Measurements from ENCODE around the gene EIF2D.
A peak's percentile ranks its signal among the peaks of the same experiment; 100 is the strongest.
"Not testable (repeated sequence)": the region's sequence is repeated elsewhere in the genome, so short reads cannot be mapped to it uniquely, and the experiment has no call there.

EIF2D gene, protein sequence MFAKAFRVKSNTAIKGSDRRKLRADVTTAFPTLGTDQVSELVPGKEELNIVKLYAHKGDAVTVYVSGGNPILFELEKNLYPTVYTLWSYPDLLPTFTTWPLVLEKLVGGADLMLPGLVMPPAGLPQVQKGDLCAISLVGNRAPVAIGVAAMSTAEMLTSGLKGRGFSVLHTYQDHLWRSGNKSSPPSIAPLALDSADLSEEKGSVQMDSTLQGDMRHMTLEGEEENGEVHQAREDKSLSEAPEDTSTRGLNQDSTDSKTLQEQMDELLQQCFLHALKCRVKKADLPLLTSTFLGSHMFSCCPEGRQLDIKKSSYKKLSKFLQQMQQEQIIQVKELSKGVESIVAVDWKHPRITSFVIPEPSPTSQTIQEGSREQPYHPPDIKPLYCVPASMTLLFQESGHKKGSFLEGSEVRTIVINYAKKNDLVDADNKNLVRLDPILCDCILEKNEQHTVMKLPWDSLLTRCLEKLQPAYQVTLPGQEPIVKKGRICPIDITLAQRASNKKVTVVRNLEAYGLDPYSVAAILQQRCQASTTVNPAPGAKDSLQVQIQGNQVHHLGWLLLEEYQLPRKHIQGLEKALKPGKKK

DNA sequence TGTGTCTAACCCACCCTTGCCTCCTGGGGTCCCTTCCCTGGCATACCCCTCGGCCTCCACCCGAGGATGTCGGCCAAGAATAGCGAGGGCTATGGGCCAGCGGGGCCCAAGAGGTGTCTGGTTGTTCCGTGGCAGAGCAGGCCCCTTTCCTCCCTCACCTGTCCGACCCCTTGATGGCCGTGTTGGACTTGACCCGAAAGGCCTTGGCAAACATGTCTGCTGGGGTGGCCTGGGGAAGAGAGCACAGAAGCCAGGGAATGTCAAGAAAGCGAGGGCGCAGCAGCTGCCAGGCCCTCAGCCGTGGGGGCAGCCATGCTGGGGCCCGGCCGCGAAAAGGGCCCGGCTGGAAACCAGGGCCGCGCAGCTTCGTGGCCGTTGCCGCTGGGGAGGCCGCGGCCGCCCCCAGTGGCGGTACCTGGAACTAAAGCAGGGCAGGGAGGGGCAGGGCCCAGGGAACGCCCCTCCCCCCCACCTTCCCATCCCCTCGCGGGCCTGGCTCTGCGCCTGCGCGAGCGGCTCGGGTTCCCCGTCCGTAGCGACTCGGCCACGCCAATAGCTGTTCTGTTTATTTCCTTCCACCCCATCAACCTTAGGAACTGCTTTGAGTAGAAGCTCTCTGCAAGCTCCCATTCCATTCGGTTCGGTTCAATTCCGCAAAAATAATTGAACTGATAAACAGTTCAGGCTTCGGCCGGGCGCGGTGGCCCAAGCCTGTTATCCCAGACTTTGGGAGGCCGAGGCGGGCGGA is at the start of gene EIF2D:
TSS of gene EIF2D (minus strand) at position 337 of the 748 bp plus-strand sequence. CDS start at position 214, 123 bp downstream.
- peak; percentile 95 for DNase-seq

- DNase-seq, result no peak
These were observed 49.0 kb upstream of the EIF2D start for GRCh38 chr1:206661161-206661820.

GRCh38 chr1:206660136-206660535 is 47.9 kb upstream of the EIF2D start:
- DNase-seq, result no peak

GRCh38 chr1:206658981-206659273 is 46.7 kb upstream of the EIF2D start:
- DNase-seq, result no peak

DNA sequence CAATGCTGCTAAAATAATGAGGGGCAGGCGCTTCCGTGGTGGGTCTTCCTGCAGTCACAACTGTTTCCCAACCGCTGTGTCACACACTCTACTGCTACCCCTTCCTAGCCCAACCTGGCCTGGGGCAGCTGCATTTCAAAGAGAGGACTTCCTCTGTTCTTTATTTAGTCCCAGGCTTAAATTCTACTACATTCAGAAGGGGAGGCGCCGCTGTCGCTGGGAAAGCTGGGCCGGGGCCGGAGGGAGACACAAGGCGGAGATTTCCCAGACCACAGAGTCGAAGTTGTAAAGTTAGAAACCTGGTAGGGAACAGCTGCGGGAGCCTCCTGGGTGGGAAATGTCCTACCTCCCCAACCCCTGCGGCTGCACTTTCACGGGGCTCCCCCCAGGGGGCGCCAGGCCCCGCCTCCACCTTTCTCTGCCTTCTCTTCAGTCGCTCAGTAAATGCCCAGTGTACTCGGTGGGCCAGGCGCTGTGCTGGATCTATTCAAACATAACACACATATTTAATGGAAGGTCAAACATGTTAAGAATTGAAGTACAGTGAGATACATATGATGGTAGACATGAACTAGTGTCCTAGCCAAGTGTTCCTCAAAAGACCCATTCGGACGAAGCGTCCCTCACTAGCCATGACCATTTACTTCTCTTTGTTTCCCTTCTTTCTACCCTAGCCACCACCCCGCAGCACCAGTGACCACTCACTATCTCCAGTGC is 46.2 kb upstream of the EIF2D start:
- peak; percentile 63 for DNase-seq

DNA sequence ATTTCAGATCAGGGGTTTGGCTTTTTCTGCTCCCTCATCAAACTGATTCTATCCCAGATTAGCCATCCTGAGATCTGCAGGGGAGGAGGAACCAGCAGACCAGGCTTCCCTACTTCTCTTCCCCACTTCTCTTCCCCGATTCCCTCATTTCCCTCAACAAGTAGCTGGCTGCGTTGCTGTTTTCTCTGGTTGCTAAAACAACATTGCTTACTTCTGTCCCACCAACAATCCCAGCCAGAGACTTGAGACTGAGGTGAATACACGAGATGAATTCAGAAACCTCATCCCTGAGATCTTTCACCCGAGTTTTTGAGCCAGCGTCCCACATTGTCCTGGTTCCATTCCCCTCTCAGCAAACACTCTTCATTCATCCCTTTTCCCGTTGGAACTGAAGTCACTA is 45.5 kb upstream of the EIF2D start:
- no peak for DNase-seq

GRCh38 chr1:206656936-206657335 is 44.7 kb upstream of the EIF2D start:
- DNase-seq, result no peak

- DNase-seq, result no peak
These were observed 43.2 kb upstream of the EIF2D start for GRCh38 chr1:206655471-206655882.

- DNase-seq, result no peak
These were observed 42.6 kb upstream of the EIF2D start for GRCh38 chr1:206654828-206655227.

DNA sequence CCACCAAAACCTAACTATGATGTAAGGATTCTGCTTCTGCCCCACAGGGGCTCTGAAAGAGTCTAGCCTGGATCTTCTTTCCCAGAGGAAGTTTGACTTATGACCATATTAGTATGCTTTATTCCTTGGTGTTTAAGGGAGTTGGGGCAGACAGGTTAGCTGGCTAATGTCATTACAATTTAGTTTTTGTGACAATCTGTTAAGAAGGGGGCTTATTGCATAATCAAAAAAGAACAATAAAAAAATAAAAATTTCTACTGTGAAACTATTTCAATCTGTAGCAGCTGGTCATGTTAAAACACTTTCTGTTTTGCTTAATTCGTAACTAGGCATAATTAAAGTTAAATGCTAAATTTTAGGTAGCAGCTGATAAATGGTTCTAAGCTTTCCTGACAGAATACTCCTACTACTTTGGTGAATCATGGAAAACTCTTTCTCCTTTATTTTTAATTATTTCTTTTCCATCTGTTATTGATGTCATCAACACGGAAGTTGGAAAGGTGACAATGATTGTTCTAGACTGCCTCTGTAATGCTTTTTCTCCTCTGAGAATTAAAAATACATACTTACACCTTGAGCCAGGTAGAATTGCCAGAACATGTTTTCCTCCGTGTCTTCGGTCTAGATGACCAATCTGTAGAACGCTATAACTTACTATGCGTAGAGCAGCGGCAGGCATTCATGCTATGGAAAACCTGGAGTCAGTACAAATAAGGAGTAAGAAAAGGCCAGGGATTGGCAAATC is 41.6 kb upstream of the EIF2D start:
- DNase-seq, result no peak

DNA sequence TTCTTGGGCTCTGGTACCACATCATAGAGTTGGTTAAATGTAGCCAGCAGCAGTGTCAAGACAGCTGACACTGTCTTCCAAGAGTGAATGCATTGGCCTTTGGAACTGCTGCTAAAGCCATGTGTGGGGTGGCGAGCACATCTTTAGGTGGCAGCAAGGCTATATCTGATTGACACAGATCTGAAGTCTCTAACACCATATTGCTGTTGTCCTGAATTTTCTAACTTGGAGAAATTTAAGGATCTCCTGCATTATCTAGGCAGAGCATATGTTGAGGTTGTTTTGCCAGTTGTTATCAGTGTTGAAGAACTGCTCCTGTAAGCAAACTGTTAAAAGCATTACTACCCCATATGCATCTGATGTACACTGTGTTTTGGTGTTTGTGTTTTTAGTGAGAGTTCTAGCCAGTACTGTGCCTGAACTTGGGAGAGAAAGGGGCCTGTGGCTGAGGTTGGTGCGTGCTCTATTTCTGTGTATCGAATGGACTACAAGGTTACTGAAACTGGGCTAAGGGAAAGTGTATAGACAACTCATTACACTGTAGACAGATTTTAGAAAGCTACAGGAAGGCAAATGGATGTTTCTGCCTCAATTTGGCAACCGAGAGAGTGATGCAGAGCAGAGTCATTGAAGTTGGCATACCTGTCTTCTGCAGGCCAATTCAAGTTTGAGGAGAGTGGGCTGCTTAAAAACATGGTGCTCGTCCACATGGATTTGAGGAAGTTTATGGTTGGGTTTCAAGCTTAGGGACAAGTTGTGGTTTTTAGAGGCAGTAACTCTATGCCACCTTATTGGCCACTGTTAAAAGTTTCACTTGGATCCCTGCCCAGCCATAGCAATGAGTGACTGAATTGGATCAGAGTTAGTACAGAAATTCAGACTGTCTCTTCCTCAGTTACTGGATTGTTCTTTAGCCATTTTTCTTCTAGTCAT is 40.0 kb upstream of the EIF2D start:
- DNase-seq, result no peak

GRCh38 chr1:206651014-206651413 is 38.7 kb upstream of the EIF2D start:
- DNase-seq, result no peak

- no peak for DNase-seq
These were observed 37.1 kb upstream of the EIF2D start for GRCh38 chr1:206649261-206649921.

- no peak for DNase-seq
These were observed 35.0 kb upstream of the EIF2D start for GRCh38 chr1:206647224-206647623.

DNA sequence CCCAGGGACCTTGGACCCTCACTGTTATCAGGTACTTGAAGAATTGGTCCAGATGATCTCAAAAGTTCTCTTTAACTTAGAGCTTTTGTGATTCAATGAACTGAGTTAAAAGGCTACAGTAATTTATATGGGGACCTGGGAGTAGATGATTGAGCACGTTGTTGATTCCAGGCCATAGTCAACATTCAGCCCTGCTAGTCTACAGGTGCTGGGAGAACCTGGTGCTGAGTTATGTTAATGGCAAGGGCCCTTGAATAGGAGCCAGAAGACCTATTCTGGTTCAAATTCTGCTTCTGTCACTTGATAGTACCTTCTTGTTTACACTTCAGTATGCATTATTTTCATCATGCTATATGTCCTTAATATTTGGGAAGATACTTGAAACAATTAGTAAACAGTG is 34.2 kb upstream of the EIF2D start:
- DNase-seq, result no peak

- DNase-seq, result no peak
These were observed 30.9 kb upstream of the EIF2D start for GRCh38 chr1:206643118-206643698.

- DNase-seq, result not testable (repeated sequence)
These were observed 29.8 kb upstream of the EIF2D start for GRCh38 chr1:206642074-206642473.

DNA sequence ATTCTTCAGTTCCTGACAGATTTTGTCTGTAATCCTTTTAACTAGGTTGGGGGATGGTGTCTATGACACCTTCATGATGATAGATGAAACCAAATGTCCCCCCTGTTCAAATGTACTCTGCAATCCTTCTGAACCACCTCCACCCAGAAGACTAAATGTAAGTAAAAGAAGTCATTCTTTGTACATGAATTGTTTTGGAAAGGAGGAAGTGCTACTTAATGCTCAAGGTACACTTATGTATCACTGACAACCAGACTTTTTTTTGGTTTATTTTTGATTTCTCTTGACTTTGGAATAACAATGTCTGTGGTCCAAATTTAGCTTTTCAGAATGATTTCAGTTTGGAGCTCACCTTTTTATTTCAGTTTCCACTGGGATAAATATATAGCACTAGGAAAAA is 25.3 kb upstream of the EIF2D start:
- DNase-seq, result no peak

GRCh38 chr1:206636671-206637070 is 24.4 kb upstream of the EIF2D start:
- no peak for DNase-seq

GRCh38 chr1:206635978-206636345 is 23.7 kb upstream of the EIF2D start:
- DNase-seq, result no peak
